H9 (cell line): Measurements from ENCODE around the gene GPR21. TPM values are rescaled to one million over a fixed set of nuclear protein-coding genes. Genes with fewer than 3 reads are reported as not detected.

Experiments used
- DNase-seq: peaks from one replicate; pipeline ENCODE4 v3.0.0-alpha.2; 2017
- H2AFZ ChIP-seq: one replicate; pipeline ENCODE4 v1.6.1; 2013; ENCODE audit warnings: mild to moderate bottlenecking, low read length, control low read depth, moderate library complexity
- H2AK5ac ChIP-seq: 2 replicates; pipeline ENCODE4 v1.6.1; 2013; ENCODE audit warnings: low read length, control low read depth, mixed read lengths; ENCODE audit not compliant: insufficient read length
- H2BK120ac ChIP-seq: one replicate; pipeline ENCODE4 v1.6.1; 2013; ENCODE audit warnings: low read depth, mild to moderate bottlenecking, low read length, control low read depth, inconsistent platforms; ENCODE audit not compliant: poor library complexity, severe bottlenecking
- H2BK12ac ChIP-seq: 2 replicates; pipeline ENCODE4 v1.6.1; 2013; ENCODE audit warnings: low read length, control low read depth, mixed read lengths, low read depth; ENCODE audit not compliant: insufficient read length
- H2BK15ac ChIP-seq: 2 replicates; pipeline ENCODE4 v1.6.1; 2013; ENCODE audit warnings: low read depth, low read length, control low read depth
- H2BK20ac ChIP-seq: one replicate; pipeline ENCODE4 v1.6.1; 2013; ENCODE audit warnings: low read depth, mild to moderate bottlenecking, low read length, control low read depth, inconsistent platforms; ENCODE audit not compliant: poor library complexity, severe bottlenecking
- H2BK5ac ChIP-seq: 2 replicates; pipeline ENCODE4 v1.6.1; 2013; ENCODE audit warnings: low read length, control low read depth, mixed read lengths; ENCODE audit not compliant: insufficient read length
- H3K14ac ChIP-seq: 2 replicates; pipeline ENCODE4 v1.6.1; 2013; ENCODE audit warnings: low read length, control low read depth; ENCODE audit not compliant: insufficient read depth
- H3K18ac ChIP-seq: 2 replicates; pipeline ENCODE4 v1.6.1; 2013; ENCODE audit warnings: low read depth, mild to moderate bottlenecking, mixed read lengths, low read length, control low read depth; ENCODE audit not compliant: insufficient read length
- H3K23ac ChIP-seq: 2 replicates; pipeline ENCODE4 v1.6.1; 2013; ENCODE audit warnings: low read length, control low read depth, mixed read lengths, low read depth; ENCODE audit not compliant: insufficient read length
- H3K23me2 ChIP-seq: 2 replicates; pipeline ENCODE4 v1.6.1; 2013; ENCODE audit warnings: low read depth, mild to moderate bottlenecking, mixed read lengths, low read length, control low read depth; ENCODE audit not compliant: insufficient read length, poor library complexity, severe bottlenecking
- H3K27ac ChIP-seq: 2 replicates; pipeline ENCODE4 v1.5.1; 2013; ENCODE audit warnings: low read length, control low read depth, mixed read lengths, low read depth; ENCODE audit not compliant: insufficient read length
- H3K27me3 ChIP-seq: 2 replicates; pipeline ENCODE4 v1.6.1; 2013; ENCODE audit warnings: low read length, control low read depth, inconsistent platforms; ENCODE audit not compliant: insufficient read depth
- H3K4ac ChIP-seq: 2 replicates; pipeline ENCODE4 v1.6.1; 2013; ENCODE audit warnings: low read depth, mild to moderate bottlenecking, control low read depth, inconsistent platforms, low read length, moderate library complexity
- H3K4me1 ChIP-seq: 2 replicates; pipeline ENCODE4 v1.6.1; 2013; ENCODE audit warnings: low read length, control low read depth, inconsistent platforms; ENCODE audit not compliant: insufficient read depth
- H3K4me2 ChIP-seq: 2 replicates; pipeline ENCODE4 v1.6.1; 2013; ENCODE audit warnings: low read length, control low read depth, mixed read lengths; ENCODE audit not compliant: insufficient read length, insufficient read depth
- H3K56ac ChIP-seq: 2 replicates; pipeline ENCODE4 v1.6.1; 2013; ENCODE audit warnings: low read depth, mild to moderate bottlenecking, mixed read lengths, low read length, control low read depth; ENCODE audit not compliant: insufficient read length
- H3K79me1 ChIP-seq: 2 replicates; pipeline ENCODE4 v1.6.1; 2013; ENCODE audit warnings: low read depth, mild to moderate bottlenecking, moderate library complexity, low read length, control low read depth, inconsistent platforms; ENCODE audit not compliant: insufficient read depth, poor library complexity, severe bottlenecking
- H3K79me2 ChIP-seq: 2 replicates; pipeline ENCODE4 v1.6.1; 2013; ENCODE audit warnings: low read length, control low read depth, inconsistent platforms; ENCODE audit not compliant: insufficient read depth
- H3K9ac ChIP-seq: 2 replicates; pipeline ENCODE4 v1.6.1; 2013; ENCODE audit warnings: low read length, control low read depth, mixed read lengths; ENCODE audit not compliant: insufficient read length; ENCODE audit errors: extremely low read depth
- H3K9me3 ChIP-seq: one replicate; pipeline ENCODE4 v1.6.1; 2013; ENCODE audit warnings: low read depth, low read length, inconsistent platforms; ENCODE audit not compliant: control insufficient read depth
- H3T11ph ChIP-seq: one replicate; pipeline ENCODE4 v1.6.1; 2013; ENCODE audit warnings: mild to moderate bottlenecking, low read length, control low read depth, inconsistent platforms
- H4K20me1 ChIP-seq: one replicate; pipeline ENCODE4 v1.6.1; 2013; ENCODE audit not compliant: control insufficient read depth, insufficient read length, insufficient read depth
- H4K5ac ChIP-seq: 2 replicates; pipeline ENCODE4 v1.6.1; 2013; ENCODE audit warnings: low read depth, mild to moderate bottlenecking, mixed read lengths, low read length, control low read depth; ENCODE audit not compliant: insufficient read length
- H4K8ac ChIP-seq: replicated peaks from 2 replicates; pipeline ENCODE4 v1.6.1; 2013; ENCODE audit warnings: low read length, control low read depth, mixed read lengths, low read depth; ENCODE audit not compliant: insufficient read length
- H4K91ac ChIP-seq: 2 replicates; pipeline ENCODE4 v1.6.1; 2013; ENCODE audit warnings: low read depth, mild to moderate bottlenecking, moderate library complexity, mixed read lengths, low read length, control low read depth; ENCODE audit not compliant: insufficient read length
- H3K27ac Mint-ChIP-seq, 3 experiments: 2 replicates in 2 of 3; 3 replicates in 1 of 3; pipeline ENCODE4 v1.8.0; 2020 to 2021; ENCODE audit warnings: mixed read lengths in 3 of 3, mild to moderate bottlenecking in 1 of 3, moderate library complexity in 1 of 3
- H3K27me3 Mint-ChIP-seq: 2 replicates; pipeline ENCODE4 v1.8.0; 2021; ENCODE audit warnings: low read depth, mild to moderate bottlenecking, moderate library complexity, mixed read lengths
- H3K36me3 Mint-ChIP-seq, 3 experiments: 2 replicates in 2 of 3; 3 replicates in 1 of 3; pipeline ENCODE4 v1.8.0; 2020 to 2021; ENCODE audit warnings: low read depth in 3 of 3, mixed read lengths in 3 of 3; ENCODE audit not compliant: insufficient read depth in 1 of 3
- H3K4me1 Mint-ChIP-seq, 2 experiments: 2 replicates each; pipeline ENCODE4 v1.8.0; 2020; ENCODE audit warnings: mixed read lengths in 2 of 2
- H3K4me3 Mint-ChIP-seq, 2 experiments: 2 replicates in 1 of 2; 3 replicates in 1 of 2; pipeline ENCODE4 v1.8.0; 2020 to 2021; ENCODE audit warnings: mild to moderate bottlenecking in 2 of 2, mixed read lengths in 2 of 2, moderate library complexity in 1 of 2
- H3K9me3 Mint-ChIP-seq, 2 experiments: 2 replicates in 1 of 2; 3 replicates in 1 of 2; pipeline ENCODE4 v1.8.0; 2020; ENCODE audit warnings: mild to moderate bottlenecking in 2 of 2, mixed read lengths in 2 of 2, moderate library complexity in 1 of 2
- CTCF ChIP-seq: fragments of 200-600 bp; sonication (generic); conservative IDR thresholded peaks from 3 replicates; pipeline ENCODE4 v1.8.0; 2021; ENCODE audit warnings: antibody characterized with exemption, mild to moderate bottlenecking
- WGBS: extraction: QIAGEN DNeasy Blood & Tissue Kit; methylation state at CpG from one replicate; pipeline ENCODE4 v1.1.7; 2013; ENCODE audit warnings: missing lambda C conversion rate, low lambda C conversion rate, mixed read lengths; ENCODE audit not compliant: insufficient read length; ENCODE audit errors: extremely low coverage; 5-methylcytosine and 5-hydroxymethylcytosine counted together
- total RNA-seq: library from RNA; stranded (reverse); gene quantifications from 2 replicates; pipeline ENCODE4 v1.2.1, GENCODE V29; 2021

The GPR21 gene
- total RNA-seq, 1 experiment from 2014 or later: 0.87 TPM

DNA sequence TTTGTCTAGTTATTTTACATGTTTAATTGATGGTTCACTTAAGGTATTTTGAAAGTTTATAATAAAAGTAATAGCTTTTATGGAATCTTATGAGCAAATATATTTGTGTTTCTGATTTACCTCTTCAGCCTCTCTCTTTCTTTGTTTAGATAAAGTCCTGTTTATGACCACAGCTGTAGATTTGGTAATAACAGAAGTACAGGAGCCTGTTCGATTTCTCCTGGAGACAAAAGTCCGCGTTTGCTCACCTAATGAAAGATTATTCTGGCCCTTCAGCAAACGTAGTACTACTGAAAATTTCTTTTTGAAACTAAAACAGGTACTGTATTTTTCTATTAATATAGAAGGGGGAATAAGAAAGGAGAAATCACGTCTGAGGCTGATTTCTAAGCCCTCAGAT is 35.0 kb upstream of the GPR21 start:
- H3K27me3 ChIP-seq: no peaks in the 10 kb centered on the region
- no peak overlapping the region for H2AFZ ChIP-seq
- no peak overlapping the region for H2AK5ac ChIP-seq
- H3K36me3 Mint-ChIP-seq: peaks cover 10 to 50% (median 39%) of the 10 kb centered on the region in 3 experiments; a peak in 6 of 7 replicates
- H3K9ac ChIP-seq: no peak overlapping the region
- H3K9me3 ChIP-seq: no peaks in the 10 kb centered on the region
- no peaks in the 10 kb centered on the region for H3K23me2 ChIP-seq
- H2BK20ac ChIP-seq: no peak overlapping the region
- H2BK5ac ChIP-seq: no peak overlapping the region
- no peak overlapping the region for H4K91ac ChIP-seq
- no peak overlapping the region for H4K8ac ChIP-seq
- no CpG with 5 or more reads among the region's 5 CpGs for WGBS
- TF ChIP-seq CTCF: no peak
- H4K5ac ChIP-seq: no peak overlapping the region
- H3K4me1 Mint-ChIP-seq: peaks cover 15 to 21% of the 10 kb centered on the region in 2 experiments
- H2BK12ac ChIP-seq: no peak overlapping the region
- no peak overlapping the region for H3K56ac ChIP-seq
- no peaks in the 10 kb centered on the region for H3K79me1 ChIP-seq
- no peak overlapping the region for H3K18ac ChIP-seq
- H3K27ac ChIP-seq: no peak overlapping the region
- no peaks in the 10 kb centered on the region for H3K9me3 Mint-ChIP-seq
- H3T11ph ChIP-seq: no peak overlapping the region
- no peak overlapping the region for H3K14ac ChIP-seq
- DNase-seq: no peak
- H4K20me1 ChIP-seq: no peaks in the 10 kb centered on the region
- no peaks in the 10 kb centered on the region for H3K4me1 ChIP-seq
- no peaks in the 10 kb centered on the region for H3K79me2 ChIP-seq
- no peak overlapping the region for H2BK120ac ChIP-seq
- no peak overlapping the region for H3K23ac ChIP-seq
- H3K27me3 Mint-ChIP-seq: no peaks in the 10 kb centered on the region
- no peak overlapping the region for H3K4me2 ChIP-seq
- H3K4ac ChIP-seq: no peak overlapping the region
- no peak overlapping the region; a peak in 1 of 7 replicates for H3K27ac Mint-ChIP-seq
- no peak overlapping the region for H3K4me3 Mint-ChIP-seq
- no peak overlapping the region for H2BK15ac ChIP-seq
